Measurements from ENCODE around the gene GPR142. TPM values are rescaled to one million over a fixed set of nuclear protein-coding genes. Genes with fewer than 3 reads are reported as not detected.

GPR142 gene
- total RNA-seq, 1 donor from 2014 or later, result 20.7 TPM

DNA sequence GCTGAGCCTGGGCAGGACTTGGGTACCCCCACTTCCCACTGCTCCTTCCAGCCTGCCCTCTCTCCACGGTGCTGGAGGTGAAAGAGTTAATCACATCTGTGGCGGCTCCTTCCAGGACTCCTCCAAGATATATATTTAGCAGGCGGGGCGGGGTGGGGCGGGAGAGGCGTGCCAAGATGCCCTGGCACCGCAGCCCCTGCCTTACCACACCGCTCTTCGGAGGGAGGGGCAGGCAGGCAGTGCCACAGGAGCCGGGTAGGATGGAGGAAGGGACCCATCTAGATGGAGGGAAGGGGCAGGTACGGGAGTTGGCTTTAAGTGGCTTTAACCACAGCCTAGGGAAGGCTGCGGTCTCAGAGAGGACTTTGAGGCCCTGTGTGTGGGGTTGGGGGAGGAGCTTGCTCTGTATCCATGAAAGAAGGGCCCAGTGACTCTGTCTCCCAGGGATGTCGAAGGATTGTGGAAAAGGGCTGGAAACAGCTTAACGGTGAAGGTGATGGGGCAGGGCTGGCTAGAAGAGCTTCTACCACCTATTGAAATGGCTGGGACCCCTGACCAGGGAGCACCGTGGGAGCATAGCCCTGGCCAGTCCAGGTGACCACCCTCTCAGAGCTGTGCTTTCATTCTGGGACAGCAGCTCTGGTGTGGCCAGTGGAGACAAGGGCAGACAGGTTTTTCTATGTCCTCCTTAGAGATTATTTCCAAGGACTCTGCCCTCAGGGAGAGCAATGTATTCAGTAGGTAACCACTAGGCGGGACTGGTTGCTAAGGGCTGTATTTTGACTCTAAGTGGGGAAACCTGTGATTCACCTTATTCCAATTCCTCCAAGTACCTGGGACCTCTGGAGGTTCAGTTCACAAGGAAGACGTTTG is 13.0 kb downstream of the GPR142 start:
- DNase-seq, result no peak
- Mint-ChIP-seq H3K27me3 (ENCODE audit: unreplicated experiment) (no peaks in the 10 kb centered on the region), H3K27ac (ENCODE audit: unreplicated experiment) (peak overlapping the region; percentile 28), H3K9me3 (ENCODE audit: unreplicated experiment) (peaks cover 2% of the 10 kb centered on the region), H3K36me3 (ENCODE audit: unreplicated experiment) (no peaks in the 10 kb centered on the region), H3K4me1 (ENCODE audit: low read depth, unreplicated experiment) (peaks cover 15% of the 10 kb centered on the region), H3K4me3 (ENCODE audit: unreplicated experiment) (no peak overlapping the region)
- TF ChIP-seq, protein P1, sequence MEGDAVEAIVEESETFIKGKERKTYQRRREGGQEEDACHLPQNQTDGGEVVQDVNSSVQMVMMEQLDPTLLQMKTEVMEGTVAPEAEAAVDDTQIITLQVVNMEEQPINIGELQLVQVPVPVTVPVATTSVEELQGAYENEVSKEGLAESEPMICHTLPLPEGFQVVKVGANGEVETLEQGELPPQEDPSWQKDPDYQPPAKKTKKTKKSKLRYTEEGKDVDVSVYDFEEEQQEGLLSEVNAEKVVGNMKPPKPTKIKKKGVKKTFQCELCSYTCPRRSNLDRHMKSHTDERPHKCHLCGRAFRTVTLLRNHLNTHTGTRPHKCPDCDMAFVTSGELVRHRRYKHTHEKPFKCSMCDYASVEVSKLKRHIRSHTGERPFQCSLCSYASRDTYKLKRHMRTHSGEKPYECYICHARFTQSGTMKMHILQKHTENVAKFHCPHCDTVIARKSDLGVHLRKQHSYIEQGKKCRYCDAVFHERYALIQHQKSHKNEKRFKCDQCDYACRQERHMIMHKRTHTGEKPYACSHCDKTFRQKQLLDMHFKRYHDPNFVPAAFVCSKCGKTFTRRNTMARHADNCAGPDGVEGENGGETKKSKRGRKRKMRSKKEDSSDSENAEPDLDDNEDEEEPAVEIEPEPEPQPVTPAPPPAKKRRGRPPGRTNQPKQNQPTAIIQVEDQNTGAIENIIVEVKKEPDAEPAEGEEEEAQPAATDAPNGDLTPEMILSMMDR (IDR thresholded peaks at IDR 0.05; ENCODE audit: partially characterized antibody, unreplicated experiment), result no peak

DNA sequence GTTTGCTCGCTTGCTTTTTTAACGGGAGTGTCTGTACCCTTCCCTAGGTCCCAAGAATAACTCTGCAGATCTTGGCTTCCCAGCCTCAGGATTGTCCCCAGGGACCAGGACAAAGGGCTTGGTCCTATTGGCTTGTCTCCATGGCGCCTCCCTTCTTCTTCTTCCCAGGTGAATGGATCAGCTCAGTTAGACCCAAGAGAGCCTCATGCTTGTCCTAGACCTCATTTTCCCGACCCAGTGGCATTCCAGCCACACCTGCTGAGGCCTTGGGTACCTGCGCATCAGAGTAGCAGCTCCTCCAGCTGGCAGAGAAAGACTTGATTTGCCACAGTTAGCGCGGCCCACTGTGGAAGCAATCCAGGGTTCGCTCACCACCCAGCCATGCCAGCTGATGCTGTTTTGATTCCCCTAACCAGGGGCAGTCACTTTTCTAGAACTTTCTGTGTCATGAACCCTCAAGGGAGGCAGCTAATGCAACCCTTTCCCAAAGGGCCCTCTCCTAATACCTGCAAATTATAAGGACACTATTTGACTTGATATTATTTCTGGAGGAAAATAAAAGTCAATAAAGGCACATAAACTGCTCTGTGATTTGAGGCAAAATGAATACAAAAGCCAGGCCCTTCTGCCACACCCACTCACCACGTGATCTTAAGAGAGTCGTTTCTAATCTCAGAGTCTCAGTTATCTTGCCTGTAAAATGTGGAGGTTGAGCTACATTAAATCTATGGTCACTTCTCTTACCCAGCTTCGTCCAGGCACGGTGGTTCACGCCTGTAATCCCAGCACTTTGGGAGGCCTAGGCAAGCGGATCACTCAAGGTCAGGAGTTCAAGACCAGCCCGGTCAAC is 13.9 kb downstream of the GPR142 start:
- Mint-ChIP-seq H3K9me3 (ENCODE audit: unreplicated experiment) (peaks cover 4% of the 10 kb centered on the region), H3K4me1 (ENCODE audit: low read depth, unreplicated experiment) (peaks cover 12% of the 10 kb centered on the region), H3K27me3 (ENCODE audit: unreplicated experiment) (peaks cover under 1% of the 10 kb centered on the region), H3K4me3 (ENCODE audit: unreplicated experiment) (no peak overlapping the region), H3K27ac (ENCODE audit: unreplicated experiment) (peak overlapping the region; percentile 28), H3K36me3 (ENCODE audit: unreplicated experiment) (no peaks in the 10 kb centered on the region)
- TF ChIP-seq, protein P1 (IDR thresholded peaks at IDR 0.05; ENCODE audit: partially characterized antibody, unreplicated experiment), result no peak
- no peak for DNase-seq

GRCh38 chr17:74383141-74383540 is 15.8 kb downstream of the GPR142 start:
- Mint-ChIP-seq H3K27ac (ENCODE audit: unreplicated experiment) (no peak overlapping the region), H3K27me3 (ENCODE audit: unreplicated experiment) (peaks cover 2% of the 10 kb centered on the region), H3K4me1 (ENCODE audit: low read depth, unreplicated experiment) (peaks cover 12% of the 10 kb centered on the region), H3K4me3 (ENCODE audit: unreplicated experiment) (no peak overlapping the region), H3K9me3 (ENCODE audit: unreplicated experiment) (peaks cover 4% of the 10 kb centered on the region), H3K36me3 (ENCODE audit: unreplicated experiment) (no peaks in the 10 kb centered on the region)
- TF ChIP-seq, protein P1 (IDR thresholded peaks at IDR 0.05; ENCODE audit: partially characterized antibody, unreplicated experiment), result no peak
- DNase-seq, result no peak

- H3K27me3 Mint-ChIP-seq (ENCODE audit: unreplicated experiment), result peaks cover 2% of the 10 kb centered on the region
- TF ChIP-seq, protein P1 (IDR thresholded peaks at IDR 0.05; ENCODE audit: partially characterized antibody, unreplicated experiment), result no peak
- peaks cover 11% of the 10 kb centered on the region for H3K9me3 Mint-ChIP-seq (ENCODE audit: unreplicated experiment)
- H3K4me1 Mint-ChIP-seq (ENCODE audit: low read depth, unreplicated experiment), result peaks cover 10% of the 10 kb centered on the region
- no peak overlapping the region for H3K27ac Mint-ChIP-seq (ENCODE audit: unreplicated experiment)
- no peaks in the 10 kb centered on the region for H3K36me3 Mint-ChIP-seq (ENCODE audit: unreplicated experiment)
- H3K4me3 Mint-ChIP-seq (ENCODE audit: unreplicated experiment), result no peak overlapping the region
- no peak for DNase-seq
Measured at GRCh38 chr17:74385201-74385600, 17.9 kb downstream of the GPR142 start.
